Endothelial cell (in vitro differentiated cells): ENCODE results near the gene NPIPA8. TPM values are rescaled to one million over a fixed set of nuclear protein-coding genes. Genes with fewer than 3 reads are reported as not detected.
"Not testable (repeated sequence)": the region's sequence is repeated elsewhere in the genome, so short reads cannot be mapped to it uniquely, and the experiment has no call there.

Experiments
- DNase-seq: peaks from one replicate; pipeline ENCODE4 v3.0.0; 2021; ENCODE audit warnings: low spot score
- H3K27ac Mint-ChIP-seq: one replicate; pipeline ENCODE4 v1.8.0; 2021; ENCODE audit warnings: mixed read lengths, inconsistent platforms; ENCODE audit not compliant: unreplicated experiment
- H3K27me3 Mint-ChIP-seq: one replicate; pipeline ENCODE4 v1.8.0; 2021; ENCODE audit warnings: mild to moderate bottlenecking, moderate library complexity, mixed read lengths, inconsistent platforms; ENCODE audit not compliant: unreplicated experiment
- H3K36me3 Mint-ChIP-seq: one replicate; pipeline ENCODE4 v1.8.0; 2021; ENCODE audit warnings: mild to moderate bottlenecking, low read depth, mixed read lengths, inconsistent platforms; ENCODE audit not compliant: unreplicated experiment
- H3K4me1 Mint-ChIP-seq: one replicate; pipeline ENCODE4 v1.8.0; 2021; ENCODE audit warnings: mild to moderate bottlenecking, mixed read lengths, inconsistent platforms; ENCODE audit not compliant: unreplicated experiment
- H3K4me3 Mint-ChIP-seq: one replicate; pipeline ENCODE4 v1.8.0; 2021; ENCODE audit warnings: mild to moderate bottlenecking, mixed read lengths, inconsistent platforms; ENCODE audit not compliant: unreplicated experiment
- H3K9me3 Mint-ChIP-seq: one replicate; pipeline ENCODE4 v1.8.0; 2021; ENCODE audit warnings: mixed read lengths, inconsistent platforms; ENCODE audit not compliant: unreplicated experiment
- long read RNA-seq: library from polyadenylated mRNA; unstranded; transcript quantifications from one replicate; pipeline ENCODE4 v2.0.0, GENCODE V29; 2020; ENCODE audit not compliant: unreplicated experiment
- total RNA-seq: library from RNA; stranded (reverse); fragmentation: NEBNext Ultra II Directional; extraction: Animal tissue kit (Norgen Biotek cat#: 25700); gene quantifications from one replicate; pipeline ENCODE4 v1.2.1, GENCODE V29; 2021; ENCODE audit not compliant: unreplicated experiment

NPIPA8 gene
- total RNA-seq = 0.38 TPM
- long read RNA-seq = 0 reads

DNA sequence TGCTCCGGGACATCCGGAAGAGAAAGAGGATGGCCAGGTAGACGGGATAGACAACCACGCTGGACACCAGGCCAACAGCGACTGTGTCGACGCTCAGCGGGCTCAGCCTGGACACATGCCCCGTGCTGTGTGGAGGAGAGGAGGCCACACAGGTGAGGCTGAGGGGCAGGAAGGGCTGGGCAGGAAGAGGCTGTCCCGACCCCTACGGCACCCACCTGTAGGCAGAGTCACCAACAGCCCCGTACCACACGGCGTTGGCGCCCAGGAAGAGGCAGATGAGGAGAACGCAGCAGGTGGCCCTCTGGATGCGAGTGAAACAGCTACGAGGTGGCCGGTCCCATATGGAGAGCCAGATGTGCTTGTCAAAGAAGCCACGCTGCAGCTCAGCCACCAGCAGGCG lies at the start of gene NPIPA8:
NPIPA8 (minus strand) TSS at position 101 of the 400 bp plus-strand sequence. CDS start 4,074 bp downstream, outside the sequence.
- H3K9me3 Mint-ChIP-seq, H3K4me1 Mint-ChIP-seq, H3K4me3 Mint-ChIP-seq, DNase-seq, H3K27me3 Mint-ChIP-seq, H3K36me3 Mint-ChIP-seq, H3K27ac Mint-ChIP-seq: not testable (repeated sequence)

- H3K9me3 Mint-ChIP-seq, H3K4me3 Mint-ChIP-seq, H3K36me3 Mint-ChIP-seq, H3K27ac Mint-ChIP-seq, H3K4me1 Mint-ChIP-seq, H3K27me3 Mint-ChIP-seq, DNase-seq: not testable (repeated sequence)
These were observed 48.7 kb upstream of the NPIPA8 start for GRCh38 chr16:18385285-18385684.

GRCh38 chr16:18384869-18385268 lies 48.3 kb upstream of the NPIPA8 start:
- H3K36me3 Mint-ChIP-seq, H3K27ac Mint-ChIP-seq, DNase-seq, H3K27me3 Mint-ChIP-seq, H3K4me1 Mint-ChIP-seq, H3K4me3 Mint-ChIP-seq, H3K9me3 Mint-ChIP-seq: not testable (repeated sequence)

- not testable (repeated sequence) for H3K36me3 Mint-ChIP-seq, H3K9me3 Mint-ChIP-seq, H3K4me1 Mint-ChIP-seq, H3K27me3 Mint-ChIP-seq, H3K4me3 Mint-ChIP-seq, H3K27ac Mint-ChIP-seq, DNase-seq
These were observed 47.6 kb upstream of the NPIPA8 start for GRCh38 chr16:18384098-18384636.

DNA sequence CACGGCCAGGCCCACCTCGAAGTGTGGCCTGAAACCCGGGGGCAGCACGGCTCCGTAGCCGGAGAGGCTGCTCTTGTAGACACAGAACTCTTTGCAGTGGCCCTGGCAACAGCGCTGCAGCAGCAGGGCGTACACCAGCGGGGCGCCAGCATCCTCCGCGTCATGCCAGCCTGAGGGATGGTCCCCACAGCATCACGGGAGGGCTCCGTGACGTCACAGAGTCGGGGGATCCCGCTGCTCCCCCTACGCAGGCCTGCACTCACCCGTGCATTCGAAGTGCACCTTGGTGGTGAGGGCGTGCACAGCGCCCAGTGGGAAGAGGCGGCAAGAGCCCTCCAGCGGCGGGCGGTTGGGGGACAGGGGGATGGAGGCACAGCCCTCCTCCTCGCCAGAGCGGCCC lies 46.2 kb upstream of the NPIPA8 start:
- not testable (repeated sequence) for H3K4me3 Mint-ChIP-seq, DNase-seq, H3K27me3 Mint-ChIP-seq

DNA sequence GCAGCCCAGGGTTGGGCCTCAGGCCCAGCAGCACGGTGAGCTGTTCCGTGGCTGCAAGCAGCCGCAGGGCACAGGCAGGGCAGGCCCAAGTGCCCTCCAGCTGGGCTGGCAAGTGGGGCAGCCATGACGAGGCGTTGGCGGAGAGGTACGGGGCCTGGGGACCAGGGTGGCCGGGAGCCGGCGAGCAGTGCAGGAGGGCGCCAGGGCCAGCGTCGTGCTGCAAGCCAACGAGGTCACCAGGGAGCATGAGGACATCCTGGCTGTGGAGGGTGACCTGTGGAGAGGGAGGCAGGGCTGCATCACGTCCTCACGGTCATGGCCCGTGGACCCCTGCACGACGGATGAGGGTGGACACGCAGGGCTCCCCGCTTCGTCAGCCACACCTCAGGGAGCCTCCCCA lies 11.2 kb upstream of the NPIPA8 start:
- DNase-seq, H3K36me3 Mint-ChIP-seq, H3K27me3 Mint-ChIP-seq, H3K9me3 Mint-ChIP-seq, H3K4me1 Mint-ChIP-seq, H3K27ac Mint-ChIP-seq, H3K4me3 Mint-ChIP-seq: not testable (repeated sequence)

More for the DNA sequence above, 46.2 kb upstream of the NPIPA8 start:
- H3K27ac Mint-ChIP-seq, H3K9me3 Mint-ChIP-seq, H3K4me1 Mint-ChIP-seq, H3K36me3 Mint-ChIP-seq: not testable (repeated sequence)

- DNase-seq, H3K4me1 Mint-ChIP-seq, H3K4me3 Mint-ChIP-seq, H3K36me3 Mint-ChIP-seq, H3K27ac Mint-ChIP-seq, H3K27me3 Mint-ChIP-seq, H3K9me3 Mint-ChIP-seq: not testable (repeated sequence)
These were observed 10.5 kb upstream of the NPIPA8 start for GRCh38 chr16:18346993-18347392.

GRCh38 chr16:18344634-18345033 lies 8.1 kb upstream of the NPIPA8 start:
- H3K36me3 Mint-ChIP-seq, H3K9me3 Mint-ChIP-seq, H3K4me1 Mint-ChIP-seq, DNase-seq, H3K4me3 Mint-ChIP-seq, H3K27ac Mint-ChIP-seq, H3K27me3 Mint-ChIP-seq: not testable (repeated sequence)

DNA sequence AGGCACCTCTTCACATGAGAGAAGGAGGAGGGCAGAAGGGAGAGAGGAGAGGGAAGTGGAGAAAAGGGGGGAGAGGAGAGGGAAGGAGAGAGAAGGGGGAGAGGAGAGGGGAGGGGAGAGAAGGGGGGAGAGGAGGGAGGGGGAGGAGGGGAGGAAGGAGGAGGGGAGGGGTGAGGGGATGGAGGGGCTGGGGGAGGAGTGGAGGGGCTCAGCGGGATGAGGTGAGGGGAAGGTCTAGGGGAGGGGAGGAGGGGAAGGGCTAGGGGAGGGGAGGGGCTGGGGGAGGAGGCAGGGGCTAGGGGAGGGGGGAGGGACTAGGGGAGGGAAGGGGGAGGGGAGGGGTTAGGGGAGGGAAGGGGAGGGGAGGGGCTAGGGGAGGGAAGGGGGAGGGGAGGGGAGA lies 5.5 kb upstream of the NPIPA8 start:
- H3K9me3 Mint-ChIP-seq, H3K4me1 Mint-ChIP-seq, H3K27me3 Mint-ChIP-seq, H3K27ac Mint-ChIP-seq, H3K36me3 Mint-ChIP-seq, DNase-seq, H3K4me3 Mint-ChIP-seq: not testable (repeated sequence)

GRCh38 chr16:18341417-18341960 lies 5.0 kb upstream of the NPIPA8 start:
- H3K27me3 Mint-ChIP-seq, H3K36me3 Mint-ChIP-seq, DNase-seq, H3K4me3 Mint-ChIP-seq, H3K4me1 Mint-ChIP-seq, H3K27ac Mint-ChIP-seq, H3K9me3 Mint-ChIP-seq: not testable (repeated sequence)

GRCh38 chr16:18339210-18339609 lies 2.7 kb upstream of the NPIPA8 start:
- not testable (repeated sequence) for H3K4me1 Mint-ChIP-seq, H3K9me3 Mint-ChIP-seq, H3K27me3 Mint-ChIP-seq, H3K4me3 Mint-ChIP-seq, H3K27ac Mint-ChIP-seq, DNase-seq, H3K36me3 Mint-ChIP-seq

DNA sequence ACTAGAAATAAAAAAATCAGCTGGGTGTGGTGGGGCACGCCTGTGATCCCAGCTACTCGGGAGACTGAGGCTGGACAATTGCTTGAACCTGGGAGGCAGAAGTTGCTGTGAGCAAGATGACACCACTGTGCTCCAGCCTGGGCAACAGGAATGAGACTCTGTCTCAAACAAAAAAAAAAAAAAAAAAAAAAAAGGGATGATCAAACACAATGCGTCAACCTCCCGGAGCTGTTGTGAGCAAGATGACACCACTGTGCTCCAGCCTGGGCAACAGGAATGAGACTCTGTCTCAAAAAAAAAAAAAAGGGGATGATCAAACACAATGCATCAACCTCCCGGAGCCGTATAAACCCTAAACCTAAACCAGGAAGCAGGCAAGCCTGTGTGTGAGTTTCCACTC lies 24.7 kb downstream of the NPIPA8 start:
- H3K27me3 Mint-ChIP-seq, H3K4me3 Mint-ChIP-seq, H3K27ac Mint-ChIP-seq, H3K4me1 Mint-ChIP-seq, H3K36me3 Mint-ChIP-seq, H3K9me3 Mint-ChIP-seq, DNase-seq: not testable (repeated sequence)

GRCh38 chr16:18309159-18309558 lies 27.4 kb downstream of the NPIPA8 start:
- H3K4me1 Mint-ChIP-seq, H3K36me3 Mint-ChIP-seq, H3K27ac Mint-ChIP-seq, DNase-seq, H3K9me3 Mint-ChIP-seq, H3K4me3 Mint-ChIP-seq, H3K27me3 Mint-ChIP-seq: not testable (repeated sequence)
